Smooth muscle cell of the pulmonary artery (primary cell): ENCODE data around the gene MAGEB1. TPM values are rescaled to one million over a fixed set of nuclear protein-coding genes. Genes with fewer than 3 reads are reported as not detected.

Source experiments
- total RNA-seq: library from RNA; depleted of rRNA; stranded (reverse); fragments of >200 nt; gene quantifications from 2 replicates; pipeline ENCODE4 v1.2.3, GENCODE V29; 2014

The MAGEB1 gene, protein sequence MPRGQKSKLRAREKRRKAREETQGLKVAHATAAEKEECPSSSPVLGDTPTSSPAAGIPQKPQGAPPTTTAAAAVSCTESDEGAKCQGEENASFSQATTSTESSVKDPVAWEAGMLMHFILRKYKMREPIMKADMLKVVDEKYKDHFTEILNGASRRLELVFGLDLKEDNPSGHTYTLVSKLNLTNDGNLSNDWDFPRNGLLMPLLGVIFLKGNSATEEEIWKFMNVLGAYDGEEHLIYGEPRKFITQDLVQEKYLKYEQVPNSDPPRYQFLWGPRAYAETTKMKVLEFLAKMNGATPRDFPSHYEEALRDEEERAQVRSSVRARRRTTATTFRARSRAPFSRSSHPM
- not detected in 2 replicates for total RNA-seq

DNA sequence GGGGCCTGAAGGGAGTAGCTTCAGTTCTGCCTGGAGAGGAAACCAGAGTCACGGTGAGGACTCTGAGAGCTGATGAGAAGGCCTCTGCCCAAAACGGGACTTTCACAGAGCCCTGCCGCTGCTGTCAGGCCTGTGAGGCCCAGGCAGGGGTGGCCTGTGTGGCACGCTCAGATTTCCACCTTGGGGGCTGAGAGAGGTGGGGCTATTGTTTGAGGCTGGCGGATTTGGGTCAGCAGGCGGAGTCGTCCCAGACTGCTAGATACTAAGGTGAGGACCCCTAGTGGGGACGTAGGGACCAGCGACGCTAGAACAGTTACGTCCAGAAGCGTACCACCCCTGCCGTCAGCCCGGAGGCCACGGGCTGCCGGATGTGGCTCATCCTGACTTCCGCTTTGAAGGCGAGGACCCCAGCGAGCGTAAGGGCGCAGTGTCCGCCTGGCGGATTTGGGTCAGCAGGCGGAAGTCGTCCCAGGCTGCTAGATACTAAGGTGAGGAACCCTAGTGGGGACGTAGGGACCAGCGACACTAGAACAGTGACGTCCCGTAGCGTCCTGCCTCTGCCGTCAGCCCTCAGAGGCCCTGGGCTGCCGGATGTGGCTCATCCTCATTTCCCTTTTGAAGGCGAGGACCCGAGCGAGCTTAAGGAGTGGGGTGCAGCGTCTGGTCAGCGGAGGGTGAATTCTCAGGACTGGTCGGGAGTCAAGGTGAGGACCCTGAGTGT is at the start of gene MAGEB1:
MAGEB1 (plus strand) TSS at position 378 of the 721 bp plus-strand sequence. CDS start 3,348 bp downstream, outside the sequence.

DNA sequence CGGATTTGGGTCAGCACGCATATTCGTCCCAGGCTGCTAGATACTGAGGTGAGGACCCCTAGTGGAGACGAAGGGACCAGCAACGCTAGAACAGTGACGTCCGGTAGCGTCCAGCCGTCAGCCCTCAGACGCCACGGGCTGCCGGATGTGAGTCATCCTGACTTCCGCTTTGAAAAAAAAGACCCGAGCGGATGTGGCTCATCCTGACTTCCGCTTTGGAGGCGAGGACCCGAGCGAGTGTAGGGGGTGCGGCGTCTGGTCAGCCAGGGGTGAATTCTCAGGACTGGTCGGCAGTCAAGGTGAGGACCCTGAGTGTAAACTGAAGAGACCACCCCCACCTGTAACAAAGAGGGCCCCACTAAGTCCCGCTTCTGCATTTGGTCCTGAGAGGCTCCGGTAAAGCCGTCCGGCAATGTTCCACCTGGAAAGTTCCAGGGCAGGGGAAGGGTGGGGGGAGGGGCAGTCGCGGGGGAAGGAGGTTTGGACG is 31.5 kb upstream of the MAGEB1 start, which contains the start of gene MAGEB2:
MAGEB2 (plus strand) TSS at position 207 of the 487 bp plus-strand sequence. CDS start 3,018 bp downstream, outside the sequence.

DNA sequence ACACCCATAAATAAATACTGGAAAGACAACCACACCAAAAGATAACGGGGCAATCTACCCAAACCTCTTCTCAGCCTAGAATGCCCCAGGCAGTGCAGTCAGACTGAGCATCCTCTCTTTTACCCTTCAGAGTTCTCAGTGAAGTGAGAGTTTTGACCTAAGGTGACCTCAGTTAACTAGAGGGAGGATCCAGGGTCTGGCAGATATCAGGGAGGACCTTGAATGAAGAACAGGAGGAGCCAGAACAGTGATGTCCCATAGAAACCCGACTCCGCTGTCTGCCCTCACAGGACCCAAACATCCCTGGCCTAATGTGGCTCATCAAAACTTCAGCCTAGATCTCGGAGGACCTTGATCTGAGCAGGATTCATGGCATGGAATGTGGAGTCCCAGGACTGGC is 16.6 kb upstream of the MAGEB1 start, which contains the start of gene MAGEB3:
MAGEB3 (plus strand) TSS at position 263 of the 400 bp plus-strand sequence. CDS start 5,268 bp downstream, outside the sequence.

DNA sequence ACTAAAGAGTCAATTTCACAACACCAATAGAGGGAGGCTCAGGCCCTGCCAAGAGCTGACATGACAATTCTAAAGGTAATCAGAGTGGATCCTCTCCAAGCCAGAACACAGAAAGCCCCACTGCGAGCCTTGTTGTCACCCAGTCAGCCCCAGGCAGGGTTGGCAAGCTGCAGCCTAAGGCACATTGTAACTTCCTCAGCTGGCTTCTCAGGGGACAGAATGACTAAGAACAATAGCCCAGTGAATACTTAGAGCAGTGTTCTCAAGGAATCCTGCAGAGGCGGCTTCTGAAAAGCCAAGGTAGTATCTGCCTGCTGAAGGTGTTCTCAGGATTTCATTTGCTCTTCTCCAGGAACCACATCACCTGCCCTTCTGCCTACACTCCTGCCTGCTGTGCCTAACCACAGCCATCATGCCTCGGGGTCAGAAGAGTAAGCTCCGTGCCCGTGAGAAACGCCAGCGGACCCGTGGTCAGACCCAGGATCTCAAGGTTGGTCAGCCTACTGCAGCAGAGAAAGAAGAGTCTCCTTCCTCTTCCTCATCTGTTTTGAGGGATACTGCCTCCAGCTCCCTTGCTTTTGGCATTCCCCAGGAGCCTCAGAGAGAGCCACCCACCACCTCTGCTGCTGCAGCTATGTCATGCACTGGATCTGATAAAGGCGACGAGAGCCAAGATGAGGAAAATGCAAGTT is 5.1 kb upstream of the MAGEB1 start, which contains the start of gene MAGEB4:
MAGEB4 (plus strand) TSS at position 277 of the 692 bp plus-strand sequence; CDS start at position 413, 136 bp downstream.

Other genes with a start within 250 kb of the MAGEB1 start
- not detected in 2 replicates for gene MAGEB2, start 31.6 kb upstream of the MAGEB1 start, total RNA-seq
- gene MAGEB3, start 16.5 kb upstream of the MAGEB1 start, total RNA-seq = not detected in 2 replicates
- not detected in 2 replicates for gene MAGEB4, start 5.1 kb upstream of the MAGEB1 start, total RNA-seq
- gene NR0B1, start 62.2 kb downstream of the MAGEB1 start, total RNA-seq = 0.07 and 0.40 TPM in 2 replicates